ENCODE measurements around the gene CYP4Z1. TPM values are rescaled to one million over a fixed set of nuclear protein-coding genes. Genes with fewer than 3 reads are reported as not detected.

CYP4Z1 gene
- total RNA-seq, 1 experiment from 2014 or later, result not detected

DNA sequence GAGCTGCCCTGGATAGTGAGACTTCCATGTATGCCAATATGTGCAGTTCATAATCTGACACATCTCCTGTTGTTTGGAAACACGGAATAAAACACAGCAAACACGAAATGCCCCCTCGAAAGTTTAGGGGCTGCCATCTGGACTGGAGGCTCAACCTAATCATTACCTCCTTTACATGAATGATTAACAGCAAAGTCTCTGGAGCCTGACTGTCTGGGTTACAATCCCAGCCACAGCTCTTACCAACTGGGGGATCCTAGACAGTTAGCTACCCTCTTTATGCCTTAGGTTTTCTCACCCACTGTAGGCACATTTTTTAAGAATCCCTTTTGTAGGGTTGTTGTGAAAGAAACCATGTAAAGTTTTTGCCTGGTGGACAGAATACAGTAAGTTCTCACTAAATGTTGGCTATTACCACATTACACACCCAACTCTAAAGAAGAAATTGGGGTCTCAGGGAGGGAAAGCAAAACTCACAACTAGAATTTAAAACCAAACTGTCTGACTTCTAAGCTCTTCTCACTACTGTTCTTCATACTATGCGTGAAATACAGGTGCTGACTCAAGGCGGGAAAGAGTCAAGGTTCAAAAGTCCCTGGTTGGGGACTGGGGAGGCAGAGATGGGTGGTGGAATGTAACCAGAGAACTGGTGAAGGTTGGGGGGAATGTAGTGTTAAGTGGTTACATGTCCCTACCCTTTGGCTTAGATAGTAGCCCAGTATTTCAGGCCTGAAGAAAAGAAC lies 94.4 kb downstream of the CYP4Z1 start:
- DNase-seq (ENCODE audit: low read depth), result no peak
- in situ Hi-C loops (cut with HindIII; ENCODE audit: low pct_unique_long_range_greater_than_20kb, low sequenced_read_pairs), result no loop called here

GRCh38 chr1:47164552-47164951 lies 97.5 kb downstream of the CYP4Z1 start:
- in situ Hi-C loops (cut with HindIII; ENCODE audit: low pct_unique_long_range_greater_than_20kb, low sequenced_read_pairs), result no loop called here
- no peak for DNase-seq (ENCODE audit: low read depth)

Other genes starting within 250 kb of the CYP4Z1 start
- gene CYP4A11, start 125.8 kb upstream of the CYP4Z1 start, total RNA-seq (2014; rRNA removed; shearing (Covaris generic); ENCODE audit: low replicate concordance), result not detected in 2 replicates
- gene CYP4X1, start 43.6 kb upstream of the CYP4Z1 start, total RNA-seq (2014; rRNA removed; shearing (Covaris generic); ENCODE audit: low replicate concordance), result not detected in 2 replicates
- not detected in 2 replicates for gene CYP4A22, start 70.2 kb downstream of the CYP4Z1 start, total RNA-seq (2014; rRNA removed; shearing (Covaris generic); ENCODE audit: low replicate concordance)
- gene PDZK1IP1, start 122.8 kb downstream of the CYP4Z1 start, total RNA-seq (2014; rRNA removed; shearing (Covaris generic); ENCODE audit: low replicate concordance), result 335 and 371 TPM in 2 replicates
- not detected in 2 replicates for gene TAL1, start 165.0 kb downstream of the CYP4Z1 start, total RNA-seq (2014; rRNA removed; shearing (Covaris generic); ENCODE audit: low replicate concordance)
- gene STIL, start 246.9 kb downstream of the CYP4Z1 start, total RNA-seq (2014; rRNA removed; shearing (Covaris generic); ENCODE audit: low replicate concordance), result 16.6 and 40.5 TPM in 2 replicates